HepG2 (cell line): ENCODE data around the gene DNMT3B.

Source experiments
- SMAD3 ChIP-seq: sonication (generic); formaldehyde crosslinking; IDR thresholded peaks from 2 replicates; pipeline ENCODE4 v1.4.0; 2020; ENCODE audit warnings: missing genetic modification reagents
- SRF ChIP-seq: IDR thresholded peaks from 2 replicates; pipeline ENCODE4 v1.6.1; 2011; ENCODE audit warnings: mild to moderate bottlenecking, low read depth, low read length, moderate library complexity
- TARDBP ChIP-seq: sonication (generic); formaldehyde crosslinking; IDR thresholded peaks from 2 replicates; pipeline ENCODE4 v1.8.0; 2022; ENCODE audit warnings: mild to moderate bottlenecking, missing genetic modification reagents
- ZGPAT ChIP-seq: IDR thresholded peaks from 2 replicates; pipeline ENCODE4 v1.6.1; 2016; ENCODE audit warnings: mild to moderate bottlenecking
- TF ChIP-seq, protein P1 (sequence below): sonication (generic); formaldehyde crosslinking; IDR thresholded peaks from 2 replicates; pipeline ENCODE4 v1.8.0; 2022; ENCODE audit warnings: mild to moderate bottlenecking, missing genetic modification reagents, borderline replicate concordance

GRCh38 chr20:32839982-32840285 lies 77.7 kb downstream of the DNMT3B start:
- TF ChIP-seq TARDBP (CRISPR knock-in tag) (no peak), SRF (no peak), ZGPAT (CRISPR knock-in tag) (no peak), SMAD3 (CRISPR knock-in tag) (no peak)
- TF ChIP-seq, protein P1, sequence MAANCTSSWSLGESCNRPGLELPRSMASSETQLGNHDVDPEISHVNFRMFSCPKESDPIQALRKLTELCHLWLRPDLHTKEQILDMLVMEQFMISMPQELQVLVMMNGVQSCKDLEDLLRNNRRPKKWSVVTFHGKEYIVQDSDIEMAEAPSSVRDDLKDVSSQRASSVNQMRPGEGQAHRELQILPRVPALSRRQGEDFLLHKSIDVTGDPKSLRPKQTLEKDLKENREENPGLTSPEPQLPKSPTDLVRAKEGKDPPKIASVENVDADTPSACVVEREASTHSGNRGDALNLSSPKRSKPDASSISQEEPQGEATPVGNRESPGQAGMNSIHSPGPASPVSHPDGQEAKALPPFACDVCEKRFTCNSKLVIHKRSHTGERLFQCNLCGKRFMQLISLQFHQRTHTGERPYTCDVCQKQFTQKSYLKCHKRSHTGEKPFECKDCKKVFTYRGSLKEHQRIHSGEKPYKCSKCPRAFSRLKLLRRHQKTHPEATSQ (CRISPR knock-in tag), result no peak
